A549 (cell line): ENCODE results near the gene NCL. TPM values are rescaled to one million over a fixed set of nuclear protein-coding genes. Genes with fewer than 3 reads are reported as not detected.
A peak's percentile ranks its signal among the peaks of the same experiment; 100 is the strongest.

Experiments
- ATAC-seq, 2 experiments: fragments of 200-7000 bp in 1 of 2; fragments of >200 bp in 1 of 2; cut with Nextera tagmentation in 1 of 2; cut with Tn5 transposase in 1 of 2; 3 replicates each; pipeline versions ENCODE4 v1.8.0 to v1.9.1; 2018 to 2020; ENCODE audit warnings: mild to moderate bottlenecking in 1 of 2, moderate library complexity in 1 of 2
- CTCF ChIA-PET: fragments of 300-600 bp; sonication (Branson Sonifier 250); formaldehyde crosslinking; extraction: SDS; loops from one replicate; lab custom pipeline; 2021; ENCODE audit warnings: antibody characterized with exemption, inconsistent platforms; lab: Yijun Ruan, JAX
- POLR2A ChIA-PET: fragments of 350-600 bp; formaldehyde crosslinking; extraction: SDS; loops from one replicate; lab custom pipeline; 2021; ENCODE audit warnings: antibody characterized with exemption, inconsistent platforms; lab: Yijun Ruan, JAX
- DNase-seq, 2 experiments: peaks; one replicate each; pipeline versions ENCODE4 v3.0.0 to v3.0.0-alpha.2; 2011 to 2016; ENCODE audit warnings: low read depth in 1 of 2, low spot score in 1 of 2
- FAIRE-seq: peaks from 2 replicates; lab custom pipeline; 2011; peaks lifted over from hg19 to GRCh38; lab: Jason Lieb, UNC
- H3K27ac ChIP-seq, 2 experiments: fragments of >200 bp; sonication (Bioruptor Twin); formaldehyde crosslinking; 3 replicates each; pipeline ENCODE4 v1.5.1; 2016 to 2017
- H3K4me1 ChIP-seq: fragments of >200 bp; sonication (Bioruptor Twin); formaldehyde crosslinking; 3 replicates; pipeline ENCODE4 v1.6.1; 2016
- H3K4me2 ChIP-seq: fragments of >200 bp; sonication (Bioruptor Twin); formaldehyde crosslinking; 3 replicates; pipeline ENCODE4 v1.6.1; 2016
- H3K4me3 ChIP-seq: fragments of >200 bp; sonication (Bioruptor Twin); formaldehyde crosslinking; 3 replicates; pipeline ENCODE4 v1.5.1; 2016
- H3K9me3 ChIP-seq: fragments of >200 bp; sonication (Bioruptor Twin); formaldehyde crosslinking; 3 replicates; pipeline ENCODE4 v1.6.1; 2016
- BHLHE40 ChIP-seq: IDR thresholded peaks from 2 replicates; pipeline ENCODE4 v1.6.1; 2012; ENCODE audit warnings: low read depth, low read length, inconsistent platforms
- CHD2 ChIP-seq: fragments of 150-350 bp; IDR thresholded peaks from 2 replicates; pipeline ENCODE4 v1.6.1; 2014; ENCODE audit warnings: low read length; ENCODE audit not compliant: partially characterized antibody
- CHD4 ChIP-seq: fragments of 200-600 bp; sonication (generic); IDR thresholded peaks from 2 replicates; pipeline ENCODE4 v1.6.1; 2016; ENCODE audit warnings: antibody characterized with exemption, mild to moderate bottlenecking, borderline replicate concordance
- EHF ChIP-seq: fragments of 250-450 bp; sonication (Bioruptor Pico); IDR thresholded peaks from 2 replicates; pipeline ENCODE4 v1.5.0; 2020; ENCODE audit warnings: mild to moderate bottlenecking
- EHMT2 ChIP-seq: fragments of 200-600 bp; sonication (generic); IDR thresholded peaks from 2 replicates; pipeline ENCODE4 v1.6.1; 2016; ENCODE audit warnings: antibody characterized with exemption, low read depth, mild to moderate bottlenecking, moderate library complexity
- ESRRA ChIP-seq: fragments of 150-350 bp; IDR thresholded peaks from 2 replicates; pipeline ENCODE4 v1.6.1; 2014; ENCODE audit warnings: mild to moderate bottlenecking, low read length, borderline replicate concordance
- FOSB ChIP-seq: fragments of 250-450 bp; sonication (Bioruptor Pico); IDR thresholded peaks from 2 replicates; pipeline ENCODE4 v1.5.0; 2020; ENCODE audit warnings: mild to moderate bottlenecking, moderate library complexity
- HEYL ChIP-seq: fragments of 250-450 bp; sonication (Bioruptor Pico); IDR thresholded peaks from 2 replicates; pipeline ENCODE4 v1.8.0; 2021; ENCODE audit warnings: mild to moderate bottlenecking, moderate library complexity
- HOXB5 ChIP-seq: fragments of 250-450 bp; sonication (Bioruptor Pico); IDR thresholded peaks from 2 replicates; pipeline ENCODE4 v1.5.0; 2020; ENCODE audit warnings: mild to moderate bottlenecking, moderate library complexity
- KDM5A ChIP-seq: fragments of 200-600 bp; sonication (generic); IDR thresholded peaks from 2 replicates; pipeline ENCODE4 v1.6.1; 2016; ENCODE audit warnings: antibody characterized with exemption, mild to moderate bottlenecking
- MAFK ChIP-seq: fragments of 450-650 bp; IDR thresholded peaks from 2 replicates; pipeline ENCODE4 v1.6.1; 2014; ENCODE audit not compliant: partially characterized antibody
- MYC ChIP-seq: IDR thresholded peaks from 2 replicates; pipeline ENCODE4 v1.6.1; 2012; ENCODE audit warnings: mild to moderate bottlenecking, inconsistent platforms, low read length, improper control_type of control experiment, borderline replicate concordance
- NFE2L2 ChIP-seq: fragments of 150-350 bp; conservative IDR thresholded peaks from 2 replicates; pipeline ENCODE4 v1.6.1; 2014; ENCODE audit warnings: low read length
- RAD21 ChIP-seq, 2 experiments: fragments of >200 bp in 1 of 2; sonication (Bioruptor Twin) in 1 of 2; formaldehyde crosslinking in 1 of 2; IDR thresholded peaks in 1 of 2; conservative IDR thresholded peaks in 1 of 2; 2 replicates in 1 of 2; 3 replicates in 1 of 2; pipeline ENCODE4 v1.6.1; 2012 to 2018; ENCODE audit warnings: inconsistent platforms in 1 of 2
- RNF2 ChIP-seq: fragments of 200-600 bp; sonication (generic); IDR thresholded peaks from 2 replicates; pipeline ENCODE4 v1.6.1; 2016; ENCODE audit warnings: low read depth, mild to moderate bottlenecking, antibody characterized with exemption, moderate library complexity, borderline replicate concordance
- SMC3 ChIP-seq: fragments of >200 bp; sonication (Bioruptor Twin); formaldehyde crosslinking; IDR thresholded peaks from 3 replicates; pipeline ENCODE4 v1.6.1; 2018; ENCODE audit warnings: inconsistent platforms
- TFCP2L1 ChIP-seq: fragments of 250-450 bp; sonication (Bioruptor Pico); IDR thresholded peaks from 2 replicates; pipeline ENCODE4 v1.5.0; 2021; ENCODE audit warnings: mild to moderate bottlenecking
- TP53 ChIP-seq: fragments of 250-450 bp; sonication (Bioruptor Pico); IDR thresholded peaks from 2 replicates; pipeline ENCODE4 v1.5.0; 2021; ENCODE audit warnings: mild to moderate bottlenecking, moderate library complexity
- ZFP36 ChIP-seq: fragments of 450-650 bp; IDR thresholded peaks from 2 replicates; pipeline ENCODE4 v1.6.1; 2014; ENCODE audit warnings: borderline replicate concordance; ENCODE audit not compliant: partially characterized antibody
- ZSCAN20 ChIP-seq: fragments of 250-450 bp; sonication (Bioruptor Pico); IDR thresholded peaks from 2 replicates; pipeline ENCODE4 v1.8.0; 2022; ENCODE audit warnings: mild to moderate bottlenecking, moderate library complexity
- WGBS: methylation state at CpG from one replicate; pipeline ENCODE4 v1.1.6; 2017; ENCODE audit errors: missing lambda C conversion rate; 5-methylcytosine and 5-hydroxymethylcytosine counted together
- polyA plus RNA-seq, 4 experiments: library from polyadenylated mRNA; depleted of rRNA in 3 of 4; stranded (reverse); fragments of >200 nt; fragmentation: RNase III in 1 of 4; extraction: RNeasy Plus Mini Kit Qiagen cat#74134 plus additional on column Dnase treatment in 1 of 4; gene quantifications; 2 replicates in 3 of 4; 3 replicates in 1 of 4; pipeline ENCODE4 v1.2.3, GENCODE V29; 2011 to 2017
- TF ChIP-seq, protein P1 (sequence below): IDR thresholded peaks from 2 replicates; pipeline ENCODE4 v1.6.1; 2012
- TF ChIP-seq, protein P2 (sequence below): fragments of >200 bp; sonication (Bioruptor Twin); formaldehyde crosslinking; IDR thresholded peaks from 3 replicates; pipeline ENCODE4 v1.6.1; 2016
- TF ChIP-seq, protein P3 (sequence below): fragments of 150-350 bp; IDR thresholded peaks from 2 replicates; pipeline ENCODE4 v1.6.1; 2014; ENCODE audit warnings: low read depth, mild to moderate bottlenecking, low read length
- TF ChIP-seq, protein P4 (sequence below): IDR thresholded peaks from 2 replicates; pipeline ENCODE4 v1.6.1; 2012
- TF ChIP-seq, protein P5 (sequence below): IDR thresholded peaks from 2 replicates; pipeline ENCODE4 v1.6.1; 2012; ENCODE audit warnings: low read depth, borderline replicate concordance
- TF ChIP-seq, protein P6 (sequence below): fragments of 200-600 bp; sonication (generic); IDR thresholded peaks from 2 replicates; pipeline ENCODE4 v1.6.1; 2016; ENCODE audit warnings: antibody characterized with exemption, mild to moderate bottlenecking, moderate library complexity

NCL gene
- polyA plus RNA-seq, 2 of the 4 experiments (the other 2 are of a cell fraction): 390 to 766 TPM

DNA sequence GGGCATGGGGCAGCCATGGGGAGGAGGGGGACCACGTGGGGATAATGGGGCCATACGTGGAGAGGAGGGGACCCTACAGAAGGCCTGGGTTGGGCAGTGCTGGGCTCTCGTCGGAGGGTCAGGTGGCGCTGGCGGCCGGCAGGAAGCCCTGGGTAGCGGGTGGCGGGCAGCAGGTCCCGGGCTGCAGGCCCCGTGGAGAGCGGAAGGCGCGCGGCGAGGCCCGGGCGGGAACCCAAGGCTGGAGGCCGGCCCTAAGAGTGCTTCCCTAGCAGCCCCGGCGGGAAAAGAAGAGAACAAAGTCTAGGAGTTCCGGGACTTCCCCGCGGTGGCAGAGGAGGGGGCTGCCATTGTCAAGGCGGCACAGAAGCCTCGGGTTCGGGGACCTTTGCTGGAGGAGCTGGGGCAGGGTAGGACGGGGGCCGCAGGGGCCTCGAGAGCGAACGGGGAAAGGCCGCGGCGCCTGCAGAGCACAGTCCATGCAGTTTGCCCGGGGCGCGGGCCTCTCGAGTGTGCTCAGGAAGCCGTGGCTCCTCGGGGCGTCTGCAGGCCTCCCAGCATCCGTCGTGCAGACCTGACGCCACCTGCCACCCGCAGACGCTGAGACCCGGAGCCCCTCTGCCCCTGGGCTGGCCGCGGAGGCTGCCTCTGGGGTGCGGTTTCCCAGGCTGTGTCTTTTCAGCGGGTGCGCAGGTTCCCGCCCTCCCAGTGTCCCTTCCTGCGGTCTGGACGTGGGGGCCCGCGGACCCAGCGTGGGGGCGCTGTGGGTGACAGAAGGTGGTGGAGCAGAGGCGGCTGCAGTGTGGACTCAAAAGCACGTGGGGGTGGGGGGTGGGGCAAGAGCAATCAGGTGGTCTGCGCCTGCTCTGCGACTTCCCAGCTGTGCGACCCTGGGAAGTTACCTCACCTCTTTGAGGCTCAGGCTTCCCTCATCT is 19.4 kb upstream of the NCL start:
- TF ChIP-seq, protein P1, sequence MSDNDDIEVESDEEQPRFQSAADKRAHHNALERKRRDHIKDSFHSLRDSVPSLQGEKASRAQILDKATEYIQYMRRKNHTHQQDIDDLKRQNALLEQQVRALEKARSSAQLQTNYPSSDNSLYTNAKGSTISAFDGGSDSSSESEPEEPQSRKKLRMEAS: no peak
- no peak for TF ChIP-seq TP53 (CRISPR knock-in tag)
- TF ChIP-seq MAFK: no peak
- TF ChIP-seq CHD2: no peak
- no peak for TF ChIP-seq ZFP36
- TF ChIP-seq BHLHE40: no peak
- no peak for TF ChIP-seq FOSB
- TF ChIP-seq ESRRA: no peak
- TF ChIP-seq, protein P2, sequence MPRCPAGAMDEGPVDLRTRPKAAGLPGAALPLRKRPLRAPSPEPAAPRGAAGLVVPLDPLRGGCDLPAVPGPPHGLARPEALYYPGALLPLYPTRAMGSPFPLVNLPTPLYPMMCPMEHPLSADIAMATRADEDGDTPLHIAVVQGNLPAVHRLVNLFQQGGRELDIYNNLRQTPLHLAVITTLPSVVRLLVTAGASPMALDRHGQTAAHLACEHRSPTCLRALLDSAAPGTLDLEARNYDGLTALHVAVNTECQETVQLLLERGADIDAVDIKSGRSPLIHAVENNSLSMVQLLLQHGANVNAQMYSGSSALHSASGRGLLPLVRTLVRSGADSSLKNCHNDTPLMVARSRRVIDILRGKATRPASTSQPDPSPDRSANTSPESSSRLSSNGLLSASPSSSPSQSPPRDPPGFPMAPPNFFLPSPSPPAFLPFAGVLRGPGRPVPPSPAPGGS: no peak
- no peak for TF ChIP-seq NFE2L2
- TF ChIP-seq ZSCAN20 (CRISPR knock-in tag): no peak
- TF ChIP-seq KDM5A: no peak
- TF ChIP-seq RNF2: no peak
- no peak for TF ChIP-seq CHD4
- Histone ChIP-seq H3K4me1 (peaks cover 4% of the 10 kb centered on the region; the same call in 1 of the 3 replicates), H3K9me3 (no peaks in the 10 kb centered on the region), H3K4me3 (no peak overlapping the region), H3K27ac (peak overlapping the region; percentile 70 to 96; a peak in 5 of 6 replicates), H3K4me2 (peak overlapping the region; percentile 80; the same call in 2 of the 3 replicates)
- FAIRE-seq: no peak
- ChIA-PET CTCF (interaction anchor here (0.7 to 8.8 kb wide), 31 partner anchors 7 to 287 kb away, joined by 3 to 115 read pairs (median 4); partner anchors contain the start of gene NCL), POLR2A (interaction anchor here (1.5 to 4.5 kb wide), 2 partner anchors 19 to 30 kb away, joined by 4 to 48 read pairs; partner anchors contain the start of gene NCL)
- no peak for DNase-seq
- WGBS: 92% methylated on average over 42 of the region's 65 CpGs
- no peak; a peak in 2 of 6 replicates for ATAC-seq

DNA sequence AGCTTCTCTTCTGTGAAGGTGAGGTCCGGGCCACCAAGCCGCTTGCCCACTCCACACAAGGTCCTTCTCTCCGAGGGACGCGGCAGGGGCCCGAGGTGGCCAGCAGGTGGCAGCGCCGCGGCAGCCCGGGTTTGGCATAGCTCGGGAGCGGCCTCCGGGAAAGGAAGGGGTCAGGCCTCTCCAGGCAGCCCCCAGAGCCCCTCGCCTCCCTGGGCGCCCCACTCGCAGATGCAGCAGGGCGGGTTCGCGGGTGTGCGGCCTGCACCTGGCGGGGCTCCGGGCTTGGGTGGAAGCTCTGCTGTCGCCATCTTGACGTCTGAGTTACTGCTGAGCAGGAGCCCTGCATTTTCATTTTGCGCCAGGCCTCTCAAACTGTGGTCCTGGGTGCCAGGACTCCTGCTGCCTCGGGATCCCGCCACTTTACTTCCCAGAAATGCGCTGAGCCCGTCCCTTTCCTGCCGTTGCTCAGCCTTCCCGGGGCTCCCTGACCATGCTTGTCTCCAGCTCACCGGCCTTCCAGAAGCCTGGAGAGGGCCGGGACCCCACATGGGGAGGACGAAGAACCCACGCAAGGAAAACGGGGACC is 18.6 kb upstream of the NCL start:
- POLR2A ChIA-PET: interaction anchor here (1.5 to 4.5 kb wide), 2 partner anchors 19 to 31 kb away, joined by 4 to 48 read pairs; partner anchors contain the start of gene NCL
- DNase-seq: peak; percentile 69 to 87
- Histone ChIP-seq H3K4me1 (peaks cover 4% of the 10 kb centered on the region; the same call in 1 of the 3 replicates), H3K9me3 (no peaks in the 10 kb centered on the region), H3K4me3 (peak overlapping the region; percentile 27), H3K27ac (peak overlapping the region; percentile 70 to 96), H3K4me2 (peak overlapping the region; percentile 80)
- FAIRE-seq: no peak
- peak; percentile 98 to 99 for ATAC-seq
- 20% methylated on average over 16 of the region's 36 CpGs for WGBS
- CTCF ChIA-PET: interaction anchor here (0.7 to 8.8 kb wide), 37 partner anchors 8 to 287 kb away, joined by 3 to 115 read pairs (median 4); partner anchors contain the start of genes NCL and TEX44
- TF ChIP-seq, protein P3, sequence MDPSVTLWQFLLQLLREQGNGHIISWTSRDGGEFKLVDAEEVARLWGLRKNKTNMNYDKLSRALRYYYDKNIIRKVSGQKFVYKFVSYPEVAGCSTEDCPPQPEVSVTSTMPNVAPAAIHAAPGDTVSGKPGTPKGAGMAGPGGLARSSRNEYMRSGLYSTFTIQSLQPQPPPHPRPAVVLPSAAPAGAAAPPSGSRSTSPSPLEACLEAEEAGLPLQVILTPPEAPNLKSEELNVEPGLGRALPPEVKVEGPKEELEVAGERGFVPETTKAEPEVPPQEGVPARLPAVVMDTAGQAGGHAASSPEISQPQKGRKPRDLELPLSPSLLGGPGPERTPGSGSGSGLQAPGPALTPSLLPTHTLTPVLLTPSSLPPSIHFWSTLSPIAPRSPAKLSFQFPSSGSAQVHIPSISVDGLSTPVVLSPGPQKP: no peak
- TF ChIP-seq SMC3: peak; percentile 65
- TF ChIP-seq, protein P1: 0 out of 2 replicates have a peak, but pooled peaks have one; percentile 25
- TF ChIP-seq CHD2: no peak
- TF ChIP-seq, protein P4, sequence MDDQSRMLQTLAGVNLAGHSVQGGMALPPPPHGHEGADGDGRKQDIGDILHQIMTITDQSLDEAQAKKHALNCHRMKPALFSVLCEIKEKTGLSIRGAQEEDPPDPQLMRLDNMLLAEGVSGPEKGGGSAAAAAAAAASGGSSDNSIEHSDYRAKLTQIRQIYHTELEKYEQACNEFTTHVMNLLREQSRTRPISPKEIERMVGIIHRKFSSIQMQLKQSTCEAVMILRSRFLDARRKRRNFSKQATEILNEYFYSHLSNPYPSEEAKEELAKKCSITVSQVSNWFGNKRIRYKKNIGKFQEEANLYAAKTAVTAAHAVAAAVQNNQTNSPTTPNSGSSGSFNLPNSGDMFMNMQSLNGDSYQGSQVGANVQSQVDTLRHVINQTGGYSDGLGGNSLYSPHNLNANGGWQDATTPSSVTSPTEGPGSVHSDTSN: no peak
- no peak for TF ChIP-seq MYC
- TF ChIP-seq HEYL: no peak
- no peak for TF ChIP-seq HOXB5 (CRISPR knock-in tag)
- TF ChIP-seq, protein P5, sequence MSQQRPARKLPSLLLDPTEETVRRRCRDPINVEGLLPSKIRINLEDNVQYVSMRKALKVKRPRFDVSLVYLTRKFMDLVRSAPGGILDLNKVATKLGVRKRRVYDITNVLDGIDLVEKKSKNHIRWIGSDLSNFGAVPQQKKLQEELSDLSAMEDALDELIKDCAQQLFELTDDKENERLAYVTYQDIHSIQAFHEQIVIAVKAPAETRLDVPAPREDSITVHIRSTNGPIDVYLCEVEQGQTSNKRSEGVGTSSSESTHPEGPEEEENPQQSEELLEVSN: no peak
- TF ChIP-seq TFCP2L1 (CRISPR knock-in tag): no peak
- peak; percentile 47 to 54 for TF ChIP-seq RAD21 (conservative IDR thresholded peaks at IDR 0.05 in 1 of 2, IDR thresholded peaks at IDR 0.05 in 1 of 2)
- no peak for TF ChIP-seq EHMT2
- TF ChIP-seq, protein P6, sequence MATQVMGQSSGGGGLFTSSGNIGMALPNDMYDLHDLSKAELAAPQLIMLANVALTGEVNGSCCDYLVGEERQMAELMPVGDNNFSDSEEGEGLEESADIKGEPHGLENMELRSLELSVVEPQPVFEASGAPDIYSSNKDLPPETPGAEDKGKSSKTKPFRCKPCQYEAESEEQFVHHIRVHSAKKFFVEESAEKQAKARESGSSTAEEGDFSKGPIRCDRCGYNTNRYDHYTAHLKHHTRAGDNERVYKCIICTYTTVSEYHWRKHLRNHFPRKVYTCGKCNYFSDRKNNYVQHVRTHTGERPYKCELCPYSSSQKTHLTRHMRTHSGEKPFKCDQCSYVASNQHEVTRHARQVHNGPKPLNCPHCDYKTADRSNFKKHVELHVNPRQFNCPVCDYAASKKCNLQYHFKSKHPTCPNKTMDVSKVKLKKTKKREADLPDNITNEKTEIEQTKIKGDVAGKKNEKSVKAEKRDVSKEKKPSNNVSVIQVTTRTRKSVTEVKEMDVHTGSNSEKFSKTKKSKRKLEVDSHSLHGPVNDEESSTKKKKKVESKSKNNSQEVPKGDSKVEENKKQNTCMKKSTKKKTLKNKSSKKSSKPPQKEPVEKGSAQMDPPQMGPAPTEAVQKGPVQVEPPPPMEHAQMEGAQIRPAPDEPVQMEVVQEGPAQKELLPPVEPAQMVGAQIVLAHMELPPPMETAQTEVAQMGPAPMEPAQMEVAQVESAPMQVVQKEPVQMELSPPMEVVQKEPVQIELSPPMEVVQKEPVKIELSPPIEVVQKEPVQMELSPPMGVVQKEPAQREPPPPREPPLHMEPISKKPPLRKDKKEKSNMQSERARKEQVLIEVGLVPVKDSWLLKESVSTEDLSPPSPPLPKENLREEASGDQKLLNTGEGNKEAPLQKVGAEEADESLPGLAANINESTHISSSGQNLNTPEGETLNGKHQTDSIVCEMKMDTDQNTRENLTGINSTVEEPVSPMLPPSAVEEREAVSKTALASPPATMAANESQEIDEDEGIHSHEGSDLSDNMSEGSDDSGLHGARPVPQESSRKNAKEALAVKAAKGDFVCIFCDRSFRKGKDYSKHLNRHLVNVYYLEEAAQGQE: no peak
- TF ChIP-seq EHF (CRISPR knock-in tag): no peak
- TF ChIP-seq FOSB: no peak
